HepG2 (cell line): ENCODE measurements around the gene CARD8. TPM values are rescaled to one million over a fixed set of nuclear protein-coding genes. Genes with fewer than 3 reads are reported as not detected.

Source experiments
- ATF7-NPFF ChIP-seq: sonication (generic); formaldehyde crosslinking; IDR thresholded peaks from 2 replicates; pipeline ENCODE4 v1.8.1; 2023; ENCODE audit warnings: mild to moderate bottlenecking, low read depth, missing genetic modification reagents, moderate library complexity
- CENPX ChIP-seq: sonication (generic); formaldehyde crosslinking; IDR thresholded peaks from 2 replicates; pipeline ENCODE4 v1.9.0; 2021; ENCODE audit warnings: mild to moderate bottlenecking, missing genetic modification reagents, moderate library complexity
- DZIP1 ChIP-seq: sonication (generic); formaldehyde crosslinking; IDR thresholded peaks from 2 replicates; pipeline ENCODE4 v1.5.0; 2020; ENCODE audit warnings: mild to moderate bottlenecking, missing genetic modification reagents
- EED ChIP-seq: sonication (generic); formaldehyde crosslinking; IDR thresholded peaks from 2 replicates; pipeline ENCODE4 v1.5.0; 2020; ENCODE audit warnings: mild to moderate bottlenecking, missing genetic modification reagents
- FOXO1 ChIP-seq: sonication (generic); formaldehyde crosslinking; IDR thresholded peaks from 2 replicates; pipeline ENCODE4 v1.4.0; 2020; ENCODE audit warnings: missing genetic modification reagents
- HOXA7 ChIP-seq: sonication (generic); formaldehyde crosslinking; IDR thresholded peaks from 2 replicates; pipeline ENCODE4 v1.8.1; 2022; ENCODE audit warnings: mild to moderate bottlenecking, missing genetic modification reagents, moderate library complexity
- SMAD9 ChIP-seq: sonication (generic); formaldehyde crosslinking; IDR thresholded peaks from 2 replicates; pipeline ENCODE4 v1.5.1; 2020; ENCODE audit warnings: mild to moderate bottlenecking, missing genetic modification reagents
- SNAPC4 ChIP-seq: sonication (generic); formaldehyde crosslinking; IDR thresholded peaks from 2 replicates; pipeline ENCODE4 v1.4.0; 2020; ENCODE audit warnings: mild to moderate bottlenecking, missing genetic modification reagents
- THAP11 ChIP-seq: IDR thresholded peaks from 2 replicates; pipeline ENCODE4 v1.6.1; 2016; ENCODE audit warnings: missing biosample characterization, missing genetic modification reagents
- ZMYM2 ChIP-seq: sonication (generic); formaldehyde crosslinking; IDR thresholded peaks from 2 replicates; pipeline ENCODE4 v1.8.0; 2022; ENCODE audit warnings: mild to moderate bottlenecking, missing genetic modification reagents
- ZNF260 ChIP-seq: sonication (generic); formaldehyde crosslinking; IDR thresholded peaks from 2 replicates; pipeline ENCODE4 v1.4.0; 2020; ENCODE audit warnings: missing genetic modification reagents, low read depth, mild to moderate bottlenecking, borderline replicate concordance
- ZNF337 ChIP-seq: sonication (generic); formaldehyde crosslinking; IDR thresholded peaks from 2 replicates; pipeline ENCODE4 v1.5.1; 2020; ENCODE audit warnings: missing genetic modification reagents, low read depth, mild to moderate bottlenecking, borderline replicate concordance
- ZNF619 ChIP-seq: sonication (generic); formaldehyde crosslinking; IDR thresholded peaks from 2 replicates; pipeline ENCODE4 v1.4.0; 2020; ENCODE audit warnings: mild to moderate bottlenecking, missing genetic modification reagents
- ZNF839 ChIP-seq: sonication (generic); formaldehyde crosslinking; IDR thresholded peaks from 2 replicates; pipeline ENCODE4 v1.4.0; 2020; ENCODE audit warnings: missing genetic modification reagents, mild to moderate bottlenecking, borderline replicate concordance
- polyA plus RNA-seq, 8 experiments: library from polyadenylated mRNA; depleted of rRNA in 3 of 8; stranded (reverse) in 7 of 8; unstranded in 1 of 8; fragments of >200 nt; fragmentation: Illumina TruSeq in 4 of 8; extraction: Trizol in 4 of 8; gene quantifications; 2 replicates each; pipeline versions ENCODE4 v1.2.1 to v1.2.3, GENCODE V29; 2011 to 2016; ENCODE audit warnings: low read depth in 4 of 8, missing spikeins in 1 of 8, mixed read lengths in 1 of 8; ENCODE audit not compliant: insufficient read depth in 1 of 8
- total RNA-seq, 5 experiments: library from RNA; depleted of rRNA; stranded (reverse); fragments of >200 nt; fragmentation: Illumina TruSeq; extraction: Trizol; gene quantifications; 2 replicates each; pipeline ENCODE4 v1.2.3, GENCODE V29; 2016; ENCODE audit warnings: low read depth in 1 of 5
- TF ChIP-seq, protein P1 (sequence below): sonication (generic); formaldehyde crosslinking; IDR thresholded peaks from 2 replicates; pipeline ENCODE4 v1.8.1; 2022; ENCODE audit warnings: mild to moderate bottlenecking, missing genetic modification reagents
- TF ChIP-seq, protein P2 (sequence below): sonication (generic); formaldehyde crosslinking; IDR thresholded peaks from 2 replicates; pipeline ENCODE4 v1.4.0; 2020; ENCODE audit warnings: missing genetic modification reagents
- TF ChIP-seq, protein P3 (sequence below): IDR thresholded peaks from 2 replicates; pipeline ENCODE4 v1.6.1; 2016; ENCODE audit warnings: low read depth, control low read depth

The CARD8 gene
- total and polyA plus RNA-seq, 2 of the 13 experiments (the other 11 are each of a cell fraction or from before 2014, with no cell fraction given) = 15.0 to 19.2 TPM

GRCh38 chr19:48255376-48256303 lies at the start of gene CARD8 (continued):
- TF ChIP-seq, protein P1, sequence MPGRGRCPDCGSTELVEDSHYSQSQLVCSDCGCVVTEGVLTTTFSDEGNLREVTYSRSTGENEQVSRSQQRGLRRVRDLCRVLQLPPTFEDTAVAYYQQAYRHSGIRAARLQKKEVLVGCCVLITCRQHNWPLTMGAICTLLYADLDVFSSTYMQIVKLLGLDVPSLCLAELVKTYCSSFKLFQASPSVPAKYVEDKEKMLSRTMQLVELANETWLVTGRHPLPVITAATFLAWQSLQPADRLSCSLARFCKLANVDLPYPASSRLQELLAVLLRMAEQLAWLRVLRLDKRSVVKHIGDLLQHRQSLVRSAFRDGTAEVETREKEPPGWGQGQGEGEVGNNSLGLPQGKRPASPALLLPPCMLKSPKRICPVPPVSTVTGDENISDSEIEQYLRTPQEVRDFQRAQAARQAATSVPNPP (CRISPR knock-in tag) = no peak
- no peak for TF ChIP-seq EED (CRISPR knock-in tag)
- TF ChIP-seq SMAD9 = no peak
- TF ChIP-seq ZMYM2 (CRISPR knock-in tag) = no peak
- TF ChIP-seq, protein P2, sequence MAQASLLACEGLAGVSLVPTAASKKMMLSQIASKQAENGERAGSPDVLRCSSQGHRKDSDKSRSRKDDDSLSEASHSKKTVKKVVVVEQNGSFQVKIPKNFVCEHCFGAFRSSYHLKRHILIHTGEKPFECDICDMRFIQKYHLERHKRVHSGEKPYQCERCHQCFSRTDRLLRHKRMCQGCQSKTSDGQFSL (CRISPR knock-in tag) = no peak
- no peak for TF ChIP-seq DZIP1 (CRISPR knock-in tag)
- TF ChIP-seq ATF7-NPFF (CRISPR knock-in tag) = no peak
- no peak for TF ChIP-seq ZNF619
- TF ChIP-seq HOXA7 (CRISPR knock-in tag) = no peak
- peak; percentile 43; the same call in 1 of the 2 replicates for TF ChIP-seq FOXO1 (CRISPR knock-in tag)
- TF ChIP-seq, protein P3, sequence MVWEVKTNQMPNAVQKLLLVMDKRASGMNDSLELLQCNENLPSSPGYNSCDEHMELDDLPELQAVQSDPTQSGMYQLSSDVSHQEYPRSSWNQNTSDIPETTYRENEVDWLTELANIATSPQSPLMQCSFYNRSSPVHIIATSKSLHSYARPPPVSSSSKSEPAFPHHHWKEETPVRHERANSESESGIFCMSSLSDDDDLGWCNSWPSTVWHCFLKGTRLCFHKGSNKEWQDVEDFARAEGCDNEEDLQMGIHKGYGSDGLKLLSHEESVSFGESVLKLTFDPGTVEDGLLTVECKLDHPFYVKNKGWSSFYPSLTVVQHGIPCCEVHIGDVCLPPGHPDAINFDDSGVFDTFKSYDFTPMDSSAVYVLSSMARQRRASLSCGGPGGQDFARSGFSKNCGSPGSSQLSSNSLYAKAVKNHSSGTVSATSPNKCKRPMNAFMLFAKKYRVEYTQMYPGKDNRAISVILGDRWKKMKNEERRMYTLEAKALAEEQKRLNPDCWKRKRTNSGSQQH (CRISPR knock-in tag) = no peak
- peak; percentile 89 for TF ChIP-seq THAP11
- TF ChIP-seq ZNF839 (CRISPR knock-in tag) = no peak
- TF ChIP-seq ZNF260 (CRISPR knock-in tag) = no peak
- TF ChIP-seq ZNF337 (CRISPR knock-in tag) = no peak
- TF ChIP-seq CENPX (CRISPR knock-in tag) = no peak
- TF ChIP-seq SNAPC4 (CRISPR knock-in tag) = no peak
